ENCODE data around the gene RNLS. TPM values are rescaled to one million over a fixed set of nuclear protein-coding genes. Genes with fewer than 3 reads are reported as not detected.

RNLS gene
- total and polyA plus RNA-seq, 2 donors from 2014 or later = 19.5 to 21.1 TPM

GRCh38 chr10:88392222-88392621 is 190.9 kb downstream of the RNLS start:
- H3K4me1 ChIP-seq (ENCODE audit: control insufficient read depth in 2 of 3, insufficient read depth in 2 of 3, low read depth in 1 of 3, low read length in 3 of 3) = peaks cover 0 to 19% (median 6%) of the 10 kb centered on the region in 3 donors
- peaks cover 0 to 12% (median 0%) of the 10 kb centered on the region in 3 donors for H3K9me3 ChIP-seq (ENCODE audit: control insufficient read depth in 2 of 3, insufficient read depth in 1 of 3, low read length in 3 of 3)
- H3K4me3 ChIP-seq (ENCODE audit: low read length in 3 of 3) = peak overlapping the region in 2 of 3 donors; percentile 24 to 42
- no peak overlapping the region for H3K9ac ChIP-seq (ENCODE audit: low read length in 3 of 3)
- DNase-seq = no peak
- no peak for TF ChIP-seq CTCF (IDR thresholded peaks at IDR 0.05; ENCODE audit: borderline replicate concordance, extremely low read depth, insufficient read depth)
- H3K27ac ChIP-seq (ENCODE audit: low read depth in 2 of 2, low read length in 2 of 2) = no peak overlapping the region
- H3K27me3 ChIP-seq (ENCODE audit: control insufficient read depth, insufficient read depth, low read length) = no peaks in the 10 kb centered on the region
- intact Hi-C loops (cut with DNase I) = no loop called here
- no peak for FAIRE-seq
- H3K36me3 ChIP-seq (ENCODE audit: control insufficient read depth in 2 of 3, insufficient read depth in 3 of 3, low read length in 3 of 3) = no peaks in the 10 kb centered on the region

GRCh38 chr10:88390041-88390440 is 193.1 kb downstream of the RNLS start:
- Histone ChIP-seq H3K9ac (ENCODE audit: low read length in 3 of 3) (peak overlapping the region in 1 of 3 donors; percentile 6), H3K4me1 (ENCODE audit: control insufficient read depth in 2 of 3, insufficient read depth in 2 of 3, low read depth in 1 of 3, low read length in 3 of 3) (peaks cover 8 to 31% (median 14%) of the 10 kb centered on the region in 3 donors), H3K36me3 (ENCODE audit: control insufficient read depth in 2 of 3, insufficient read depth in 3 of 3, low read length in 3 of 3) (no peaks in the 10 kb centered on the region), H3K4me3 (ENCODE audit: low read length in 3 of 3) (peak overlapping the region in 1 of 3 donors; percentile 11), H3K27me3 (ENCODE audit: control insufficient read depth, insufficient read depth, low read length) (no peaks in the 10 kb centered on the region), H3K27ac (ENCODE audit: low read depth in 2 of 2, low read length in 2 of 2) (no peak overlapping the region), H3K9me3 (ENCODE audit: control insufficient read depth in 2 of 3, insufficient read depth in 1 of 3, low read length in 3 of 3) (no peaks in the 10 kb centered on the region)
- DNase-seq = no peak
- FAIRE-seq = no peak
- intact Hi-C loops (cut with DNase I) = no loop called here
- TF ChIP-seq CTCF (IDR thresholded peaks at IDR 0.05; ENCODE audit: borderline replicate concordance, extremely low read depth, insufficient read depth) = no peak

- peaks cover 10 to 36% (median 17%) of the 10 kb centered on the region in 3 donors for H3K4me1 ChIP-seq (ENCODE audit: control insufficient read depth in 2 of 3, insufficient read depth in 2 of 3, low read depth in 1 of 3, low read length in 3 of 3)
- peak in 3 of 5 donors; percentile 21 to 86 (median 70) for DNase-seq
Measured at GRCh38 chr10:88389456-88389855, 193.7 kb downstream of the RNLS start.

More at GRCh38 chr10:88389456-88389855, 193.7 kb downstream of the RNLS start:
- TF ChIP-seq CTCF (IDR thresholded peaks at IDR 0.05; ENCODE audit: borderline replicate concordance, extremely low read depth, insufficient read depth) = peak; percentile 60
- no peaks in the 10 kb centered on the region for H3K36me3 ChIP-seq (ENCODE audit: control insufficient read depth in 2 of 3, insufficient read depth in 3 of 3, low read length in 3 of 3)
- peak; percentile 95 for FAIRE-seq
- H3K9me3 ChIP-seq (ENCODE audit: control insufficient read depth in 2 of 3, insufficient read depth in 1 of 3, low read length in 3 of 3) = no peaks in the 10 kb centered on the region
- intact Hi-C loops (cut with DNase I) = no loop called here
- no peaks in the 10 kb centered on the region for H3K27me3 ChIP-seq (ENCODE audit: control insufficient read depth, insufficient read depth, low read length)
- peak overlapping the region in 1 of 3 donors; percentile 24 for H3K9ac ChIP-seq (ENCODE audit: low read length in 3 of 3)
- H3K27ac ChIP-seq (ENCODE audit: low read depth in 2 of 2, low read length in 2 of 2) = no peak overlapping the region
- no peak overlapping the region for H3K4me3 ChIP-seq (ENCODE audit: low read length in 3 of 3)
